Activated T-cell treated with anti-CD3 and anti-CD28 coated beads for 24 hours (primary cell): ENCODE results near the gene SDHB.

ENCODE experiments used
- DNase-seq: peaks from one replicate; pipeline ENCODE4 v3.0.0-alpha.2; 2020; ENCODE audit warnings: low read depth

The SDHB gene

DNA sequence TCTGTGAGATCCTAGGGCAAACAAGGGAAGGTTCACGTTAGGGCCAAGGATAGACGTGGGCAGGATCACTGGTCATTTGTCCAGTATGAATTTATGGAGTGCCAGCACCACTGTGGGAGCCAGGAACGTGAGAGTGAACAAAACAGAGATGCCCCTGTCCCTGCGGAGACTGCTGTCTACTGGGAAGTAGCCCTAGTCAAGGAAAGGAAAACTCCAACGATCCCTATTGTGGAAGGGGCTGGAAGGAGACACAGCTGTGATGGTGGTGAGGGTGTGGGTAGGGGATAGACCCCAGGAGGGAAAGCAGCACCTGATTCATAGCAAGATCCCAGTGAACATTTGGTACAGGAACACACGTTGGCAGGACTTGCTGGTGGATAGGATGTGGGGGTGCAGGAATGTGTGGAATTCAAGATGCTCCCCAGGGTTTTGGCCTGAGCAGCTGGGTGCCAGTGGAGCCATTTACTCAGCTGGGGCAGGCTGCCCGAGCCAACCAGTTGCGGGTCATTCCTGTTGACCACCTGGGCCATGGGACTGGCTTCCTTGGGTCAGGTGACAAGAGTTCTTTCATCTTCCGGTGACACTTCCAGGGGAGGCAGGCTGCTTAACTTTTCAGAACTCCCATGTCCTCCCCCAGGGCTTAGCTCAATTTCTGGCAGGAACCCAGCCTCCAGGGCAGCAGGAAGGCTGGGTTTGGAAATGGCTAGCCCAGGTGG lies 40.9 kb downstream of the SDHB start:
- DNase-seq, result no peak

DNA sequence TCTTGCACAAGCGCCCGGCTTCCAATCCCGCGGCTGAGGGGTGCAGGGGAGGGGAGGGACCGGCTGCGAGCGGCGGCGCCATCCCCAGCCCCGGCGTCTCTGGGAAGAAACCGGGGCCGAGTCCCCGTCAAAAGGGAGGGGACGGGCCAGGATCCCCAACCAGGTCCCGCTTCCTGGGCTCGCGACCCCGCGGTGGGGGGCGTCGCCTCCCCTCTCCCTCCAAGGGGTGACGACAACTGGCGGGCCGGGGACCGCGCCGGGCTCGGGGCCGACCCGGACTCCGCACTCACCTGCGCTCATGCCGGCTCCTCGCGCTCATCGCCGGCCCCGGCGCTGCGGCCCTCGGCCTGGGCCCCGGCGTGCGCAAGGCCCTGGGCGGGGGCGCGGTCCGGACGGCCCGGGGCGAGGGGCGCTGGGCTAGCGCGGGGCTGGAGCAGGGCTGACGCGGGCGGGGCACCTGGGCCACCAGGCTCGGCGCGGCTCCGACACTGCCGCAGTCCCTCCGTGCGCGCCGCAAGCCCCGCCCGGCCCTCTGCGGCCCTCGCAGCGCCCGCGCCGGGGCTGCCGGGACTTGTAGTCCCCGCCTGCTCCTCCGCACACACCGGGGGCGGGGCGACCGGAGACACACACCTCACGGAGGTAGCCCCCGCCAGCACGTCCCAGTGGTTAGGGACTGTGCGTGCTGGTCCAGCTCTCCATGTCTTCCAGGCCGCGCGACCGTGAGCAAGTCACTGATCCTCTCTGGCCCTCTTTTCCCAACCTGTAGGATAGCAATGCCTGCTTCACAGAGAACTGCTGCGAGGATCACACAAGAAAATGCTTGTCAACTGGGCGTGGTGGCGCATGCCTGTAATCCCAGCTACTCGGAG lies 42.2 kb downstream of the SDHB start, which contains the start of gene ATP13A2:
TSS of gene ATP13A2 (minus strand) at position 490 of the 869 bp plus-strand sequence. CDS start at position 300, 190 bp downstream.
- peak; percentile 70 for DNase-seq

DNA sequence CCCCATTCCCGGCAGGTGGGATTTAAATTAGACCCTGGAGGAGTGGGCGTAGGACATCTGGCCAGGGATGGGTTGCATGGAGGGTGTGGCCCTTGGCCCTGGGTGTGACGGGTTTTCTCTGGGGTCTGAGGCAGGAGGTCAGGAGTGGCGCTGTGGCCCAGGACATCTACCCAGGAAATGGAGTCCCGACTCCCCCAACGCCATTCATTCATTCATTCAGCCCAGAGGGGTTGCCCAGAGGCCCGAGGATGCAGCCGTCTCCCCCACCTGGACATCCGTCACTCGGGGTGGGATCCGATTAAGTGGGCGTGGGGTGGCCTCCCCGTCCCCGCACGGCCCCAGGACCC lies 42.8 kb downstream of the SDHB start:
- no peak for DNase-seq

DNA sequence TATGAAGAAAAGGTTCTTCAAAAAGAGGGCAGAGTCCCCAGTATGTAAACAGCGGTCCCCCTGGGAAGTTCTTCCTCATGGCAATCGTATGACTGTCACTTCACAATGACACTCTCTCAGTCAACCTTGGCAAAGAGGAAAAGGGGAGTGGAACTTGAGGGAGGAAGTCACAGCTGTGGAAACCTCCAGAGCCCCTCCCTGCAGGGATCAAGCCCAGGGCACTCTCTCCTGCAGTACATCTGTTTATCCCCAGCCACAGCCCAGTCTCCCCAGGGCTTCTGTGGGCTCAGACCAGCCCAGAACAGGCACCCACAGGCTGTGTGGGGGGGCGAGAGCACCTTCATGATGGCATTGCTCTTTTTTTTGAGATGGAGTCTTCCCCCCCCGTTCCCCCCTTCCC lies 44.1 kb downstream of the SDHB start:
- no peak for DNase-seq

DNA sequence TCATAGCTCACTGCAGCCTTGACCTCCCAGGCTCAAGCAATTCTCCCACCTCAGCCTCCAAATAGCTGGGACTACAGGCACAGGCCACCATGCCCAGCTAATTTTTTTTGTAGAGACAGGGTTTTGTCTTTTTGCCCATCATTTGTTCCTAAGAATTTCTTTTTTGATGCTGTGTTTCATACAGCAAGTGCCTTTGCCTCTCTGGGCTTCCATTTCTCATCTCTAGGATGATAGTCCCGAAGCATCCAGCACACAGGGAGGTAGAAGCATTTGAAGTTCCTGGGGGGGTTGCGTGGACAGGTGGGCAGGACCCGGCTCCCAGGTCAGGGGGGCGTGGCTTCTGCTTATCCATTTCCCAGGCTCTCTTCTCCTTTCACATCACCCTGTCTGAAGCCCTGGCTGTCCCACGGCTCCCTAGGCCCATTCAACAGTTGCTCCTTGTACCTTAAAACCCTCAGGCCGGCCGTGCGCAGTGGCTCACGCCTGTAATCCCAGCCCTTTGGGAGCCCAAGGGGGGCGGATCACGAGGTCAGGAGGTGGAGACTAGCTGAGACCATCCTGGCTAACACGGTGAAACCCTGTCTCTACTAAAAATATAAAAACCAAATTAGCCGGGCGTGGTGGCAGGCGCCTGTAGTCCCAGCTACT lies 45.5 kb downstream of the SDHB start:
- no peak for DNase-seq

DNA sequence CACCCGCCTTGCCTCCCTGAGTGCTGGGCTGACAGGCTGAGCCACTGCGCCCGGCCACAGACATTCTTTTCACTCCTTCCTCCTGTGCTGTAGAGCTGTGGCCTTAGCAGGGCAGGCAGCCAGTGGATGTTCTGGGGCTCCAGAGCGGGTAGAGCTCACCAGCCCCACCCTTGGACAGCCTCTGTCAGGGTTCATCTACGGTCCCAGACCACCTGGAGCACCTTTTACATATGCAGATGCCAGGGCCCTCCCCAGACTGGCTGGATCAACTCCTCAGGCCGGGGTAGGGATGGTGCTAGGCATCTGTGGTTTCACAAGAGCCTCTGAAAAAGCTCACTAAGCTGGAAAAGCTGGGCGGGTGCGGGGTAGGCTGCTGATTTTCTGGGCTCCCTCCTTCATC lies 46.7 kb downstream of the SDHB start:
- DNase-seq, result no peak

DNA sequence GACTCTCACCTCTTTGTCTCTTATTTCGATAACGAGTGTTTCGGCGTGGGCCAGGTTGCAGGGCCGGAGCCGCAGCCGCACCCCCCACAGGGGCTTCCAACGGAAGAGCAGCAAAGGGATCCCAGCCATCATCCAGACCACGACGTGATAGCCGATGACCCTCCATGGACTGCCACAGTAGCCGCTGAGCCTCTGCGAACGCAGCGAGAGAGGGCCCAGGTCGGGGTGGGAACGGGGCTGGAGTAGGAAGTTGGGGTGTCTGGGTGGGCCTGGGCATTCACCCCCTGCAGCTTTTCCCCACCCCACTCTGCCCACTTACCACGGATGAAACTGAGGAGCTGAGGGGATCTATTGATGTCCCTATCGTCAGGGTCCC lies 48.5 kb downstream of the SDHB start:
- no peak for DNase-seq

DNA sequence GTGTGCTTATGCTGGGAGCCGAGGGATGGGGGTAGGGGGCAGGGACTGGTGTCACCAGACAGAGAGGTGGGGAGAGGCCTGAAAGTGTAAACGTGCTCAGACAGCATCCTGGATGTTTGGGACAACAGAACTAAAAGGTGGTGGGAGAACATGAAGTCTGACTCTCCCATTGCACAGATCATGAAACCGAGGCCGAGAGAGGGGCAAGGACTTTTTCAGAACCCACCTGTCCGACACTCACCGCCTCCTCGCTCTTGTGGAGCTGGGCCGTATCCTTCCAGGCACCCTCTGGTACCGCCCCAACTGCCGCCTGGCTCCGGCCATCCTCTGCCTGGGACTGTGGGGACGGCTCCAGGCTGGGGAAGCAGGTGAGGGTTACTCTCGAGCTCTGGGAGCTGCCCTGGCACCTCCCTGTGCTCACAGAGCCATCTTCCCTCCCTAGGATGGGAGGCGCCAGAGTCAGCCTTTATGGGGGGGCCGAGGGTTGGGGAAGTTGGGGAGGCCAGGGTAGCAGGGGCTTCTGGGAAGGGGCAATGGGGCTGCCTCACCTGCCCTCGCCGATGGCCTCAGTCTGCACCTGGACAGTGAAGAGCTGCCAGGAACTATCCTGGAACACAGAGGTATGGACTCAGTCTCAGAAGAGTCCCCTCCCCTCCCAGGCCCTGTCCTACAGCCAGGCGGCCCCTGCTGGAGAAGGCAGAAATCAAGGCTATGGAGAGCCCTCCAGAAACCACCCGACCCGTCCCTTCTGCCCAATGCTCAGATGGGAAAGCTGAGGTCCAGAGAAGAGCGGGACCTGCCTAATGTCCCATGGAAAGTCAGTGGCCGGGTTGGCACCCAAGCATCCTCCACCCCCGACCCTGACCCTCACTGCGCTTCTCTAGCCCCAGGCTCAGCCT lies 49.1 kb downstream of the SDHB start:
- DNase-seq, result no peak

DNA sequence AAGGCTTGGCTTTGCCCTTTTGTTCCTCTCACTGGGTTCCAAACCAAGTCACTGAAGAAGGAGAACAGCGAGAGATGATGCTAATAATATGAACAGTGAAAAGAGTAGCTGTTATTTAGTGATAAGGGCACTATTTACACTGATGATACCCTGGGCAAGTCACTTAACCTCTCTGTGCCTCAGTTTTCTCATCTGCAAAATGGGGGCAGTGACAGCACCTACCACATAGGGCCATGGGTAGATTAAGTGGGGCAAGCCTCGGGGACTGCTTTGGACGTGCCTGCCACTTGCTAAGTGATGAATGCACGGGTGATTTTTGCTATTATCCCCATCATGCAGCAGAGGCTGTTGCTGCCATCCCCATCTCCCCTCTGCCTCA lies 51.3 kb downstream of the SDHB start:
- DNase-seq, result no peak

DNA sequence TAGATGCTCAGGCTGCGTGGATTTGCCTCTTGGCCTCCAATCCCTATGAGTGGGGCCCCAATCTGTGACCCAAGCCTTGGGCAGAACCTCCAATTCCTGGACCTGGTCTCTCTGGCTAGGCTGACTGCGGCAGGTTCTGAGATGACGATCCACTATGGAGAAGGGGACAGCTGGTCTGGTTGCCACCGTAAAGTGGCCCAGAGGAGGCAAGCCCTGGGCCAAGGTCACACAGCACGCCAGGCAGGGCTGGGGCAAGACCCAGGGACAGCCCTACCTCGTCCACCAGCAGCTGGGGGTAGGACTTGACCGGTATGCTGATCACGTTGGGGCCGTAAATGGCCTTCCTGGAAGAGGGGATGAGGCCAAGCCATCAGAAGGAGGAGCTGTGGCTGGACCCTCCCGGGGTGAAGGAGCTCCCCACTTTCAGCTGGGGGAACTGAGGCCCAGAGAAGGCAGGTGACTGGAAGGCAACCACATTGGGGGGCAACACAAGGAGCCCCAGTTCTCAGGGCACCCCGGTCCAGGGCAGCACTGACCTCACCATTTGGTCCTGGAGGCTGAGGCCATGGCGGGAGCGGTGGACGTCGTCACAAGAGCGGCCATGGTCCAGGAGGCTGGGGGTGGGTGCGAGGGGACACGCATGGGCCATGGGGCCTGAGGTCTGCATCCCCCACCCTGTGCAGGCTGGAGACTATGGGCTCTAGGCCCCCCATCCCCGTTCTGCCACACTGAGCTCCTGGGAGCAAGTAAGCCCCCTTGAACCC lies 51.9 kb downstream of the SDHB start:
- DNase-seq, result no peak

DNA sequence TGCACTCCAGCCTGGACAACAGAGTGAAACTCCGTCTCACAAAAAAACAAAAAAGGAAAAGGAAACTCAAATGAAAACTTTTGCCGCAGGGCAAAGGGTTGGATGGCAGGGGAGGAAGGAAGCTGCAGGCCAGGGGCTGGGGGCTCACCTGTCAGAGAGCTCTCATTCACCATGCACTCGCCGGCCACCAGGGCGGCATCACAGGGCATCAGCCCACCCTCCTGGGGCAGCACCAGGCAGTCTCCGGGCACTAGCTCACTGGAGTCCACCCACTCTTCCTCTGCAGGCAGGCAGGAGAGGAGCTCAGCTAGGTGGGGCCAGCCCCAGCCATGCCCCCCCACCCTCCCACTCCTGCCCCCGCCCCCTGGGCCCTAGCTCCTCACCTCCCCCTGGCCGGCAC lies 54.0 kb downstream of the SDHB start:
- no peak for DNase-seq

DNA sequence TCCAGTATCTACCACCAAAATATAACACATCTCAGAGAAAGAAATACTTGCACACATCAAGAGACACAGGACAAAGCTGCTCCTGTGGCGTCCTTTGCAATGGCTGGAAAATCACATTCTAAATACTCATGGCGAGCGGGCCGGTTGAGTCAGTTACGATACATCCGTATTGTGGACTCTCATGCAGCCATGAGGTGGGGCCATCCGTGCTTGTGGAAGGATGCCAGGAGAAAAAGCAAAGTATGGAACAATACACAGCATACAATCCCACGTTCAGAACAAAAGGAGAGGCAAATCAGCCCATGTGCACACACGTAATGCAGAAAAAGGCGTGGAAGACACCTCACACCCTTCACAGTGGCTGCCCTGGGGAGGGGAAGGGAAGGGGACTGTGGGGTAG lies 55.2 kb downstream of the SDHB start:
- DNase-seq, result no peak

DNA sequence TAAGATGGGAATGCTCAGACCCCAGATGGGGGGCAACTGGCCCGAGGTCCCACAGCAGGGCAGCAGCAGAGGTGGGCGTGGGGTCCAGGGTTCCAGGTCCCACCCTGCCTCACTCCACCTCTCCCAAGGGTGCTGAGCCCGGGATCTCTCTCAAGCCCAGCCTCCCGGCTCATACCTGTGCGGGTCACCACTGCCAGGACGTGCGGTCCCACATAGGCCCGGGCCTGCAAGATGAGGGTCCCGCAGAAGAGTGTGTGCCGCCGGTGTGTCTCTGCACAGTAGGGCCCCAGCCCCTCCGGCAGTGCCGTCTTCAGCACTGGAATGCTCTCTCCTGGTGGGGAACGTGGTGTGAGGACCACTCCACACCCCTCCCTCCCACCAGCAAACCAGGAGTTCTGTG lies 57.0 kb downstream of the SDHB start:
- DNase-seq, result no peak

DNA sequence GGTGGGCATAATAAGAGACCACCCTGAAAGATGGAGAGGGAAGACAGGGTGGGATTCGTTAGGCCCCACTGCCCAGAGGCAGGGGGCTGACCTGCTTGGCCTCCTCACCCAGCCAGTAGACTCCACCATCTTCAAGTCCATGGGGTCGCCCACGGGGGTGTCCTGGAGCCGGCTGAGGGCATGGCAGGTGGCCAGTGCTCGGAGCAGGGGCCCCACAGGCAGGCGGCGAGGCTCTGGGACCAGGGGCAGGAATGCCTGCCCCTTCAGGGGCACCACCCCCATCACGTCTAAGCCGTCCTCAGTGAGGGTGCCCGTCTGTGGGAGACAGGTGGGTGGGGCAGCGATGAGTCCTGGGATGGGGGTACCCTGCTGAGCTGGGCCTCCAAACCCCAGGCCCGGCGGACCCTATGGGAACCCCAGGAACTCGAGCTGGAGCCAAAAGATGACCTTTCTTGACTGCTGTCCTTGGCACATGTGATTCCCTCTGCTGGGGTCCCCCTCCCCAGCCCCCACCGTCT lies 60.3 kb downstream of the SDHB start:
- no peak for DNase-seq

DNA sequence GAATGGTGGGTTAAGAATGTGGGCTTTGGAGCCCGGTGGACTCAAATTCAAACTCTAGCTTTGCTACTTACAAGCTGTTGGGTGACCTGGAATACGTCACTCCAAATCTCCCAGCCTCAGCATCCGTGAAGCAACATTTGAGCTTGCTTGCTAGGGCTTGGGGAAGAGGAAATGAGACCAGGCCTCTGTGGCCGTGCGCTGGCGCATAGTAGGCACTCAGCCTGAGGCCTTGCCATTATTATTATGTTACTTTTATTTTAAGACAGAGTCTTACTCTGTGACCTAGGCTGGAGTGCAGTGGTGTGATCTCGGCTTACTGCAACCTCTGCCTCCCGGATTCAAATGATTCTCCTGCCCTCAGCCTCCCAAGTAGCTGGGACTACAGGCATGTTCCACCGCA lies 61.2 kb downstream of the SDHB start:
- DNase-seq, result no peak

DNA sequence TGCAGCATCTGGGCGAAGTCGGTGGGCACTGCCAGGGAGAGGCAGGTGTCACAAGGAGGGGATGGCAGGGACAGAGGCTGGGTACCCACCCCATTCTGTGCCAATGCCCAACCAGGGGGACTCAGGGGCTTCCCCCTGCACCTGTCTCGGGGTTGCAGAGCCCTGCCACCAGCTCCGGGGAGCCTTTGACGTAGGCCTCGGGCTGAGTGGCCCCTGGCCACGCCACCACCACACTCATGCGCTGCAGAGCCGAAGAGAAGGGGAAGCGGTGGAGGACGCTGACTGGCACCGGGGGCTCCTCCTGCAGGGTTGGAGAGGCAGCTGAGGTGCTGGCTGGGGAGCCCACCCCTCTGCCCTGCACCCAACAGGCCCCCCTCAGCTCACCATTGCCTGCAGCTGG lies 61.7 kb downstream of the SDHB start:
- no peak for DNase-seq

DNA sequence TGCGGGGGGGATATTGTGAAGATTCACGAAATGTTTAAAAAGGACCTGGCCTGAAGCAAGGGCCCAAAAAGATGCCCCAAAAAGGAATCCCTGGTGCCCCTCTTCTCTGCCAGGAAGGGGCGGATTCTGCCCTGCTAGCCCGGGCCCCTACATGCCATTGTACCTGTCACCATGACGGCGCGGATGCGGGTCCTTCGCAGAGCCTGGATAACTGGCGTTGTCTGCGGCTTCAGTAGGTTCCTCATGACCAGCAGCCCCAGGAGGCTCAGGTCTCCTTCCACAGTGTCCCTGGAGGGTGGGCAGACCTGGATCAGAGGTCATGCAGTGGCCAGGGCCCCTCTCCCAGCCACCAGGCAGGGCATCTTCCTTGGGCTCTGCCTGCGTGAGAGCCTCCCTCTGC lies 62.3 kb downstream of the SDHB start:
- DNase-seq, result no peak

DNA sequence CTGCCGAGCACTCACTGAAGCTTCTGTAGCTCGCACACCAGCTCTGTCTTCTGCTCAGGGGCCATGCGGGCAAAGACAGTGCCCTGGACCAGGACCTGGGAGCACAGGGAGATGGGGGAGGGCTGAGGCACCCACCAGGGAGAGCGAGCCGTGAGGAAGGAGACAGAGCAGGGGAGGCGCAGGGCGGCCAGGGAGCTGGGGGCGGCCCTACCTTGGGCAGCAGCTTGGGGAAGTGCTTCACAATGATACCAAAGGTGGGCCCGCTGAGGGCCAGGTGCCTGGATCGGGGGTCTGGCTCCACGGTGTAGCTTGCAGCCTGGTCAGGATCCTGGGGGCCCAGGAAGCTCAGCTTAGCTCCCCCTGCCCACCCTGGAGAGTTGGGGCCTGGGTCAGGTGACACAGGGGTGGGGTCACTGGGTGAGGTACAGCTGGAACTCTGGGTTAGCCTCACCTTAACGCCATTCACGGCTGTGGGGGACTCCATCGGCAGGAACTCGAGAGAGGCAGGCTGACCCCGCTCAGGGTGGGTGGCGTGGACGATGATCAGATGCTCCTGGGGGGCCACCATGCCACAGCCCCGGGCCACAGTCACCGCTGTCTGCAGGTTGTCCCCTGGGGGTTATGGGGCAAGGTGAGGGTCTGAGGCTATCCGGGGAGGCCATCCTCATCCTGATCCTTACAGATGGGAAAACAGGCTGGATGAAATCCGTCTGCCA lies 64.0 kb downstream of the SDHB start:
- DNase-seq, result no peak

DNA sequence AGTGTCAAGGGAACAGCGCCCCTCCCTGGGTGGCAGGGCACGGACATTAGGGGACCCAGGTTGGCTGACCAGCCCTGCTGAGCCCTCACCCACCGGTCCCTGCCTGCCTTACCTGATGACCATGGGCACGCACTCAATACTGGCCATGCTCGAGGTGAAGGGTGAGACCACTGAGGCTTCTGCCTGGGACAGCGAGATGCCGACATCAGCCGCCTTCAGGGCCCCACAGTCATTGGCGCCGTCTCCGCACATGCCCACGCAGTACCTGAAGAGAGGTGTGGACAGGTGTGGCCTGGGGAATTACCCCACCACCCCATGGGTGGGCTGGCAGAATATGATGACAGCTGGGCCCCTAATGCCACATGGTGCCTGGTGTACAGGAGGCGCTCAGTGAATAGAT lies 65.6 kb downstream of the SDHB start:
- no peak for DNase-seq

DNA sequence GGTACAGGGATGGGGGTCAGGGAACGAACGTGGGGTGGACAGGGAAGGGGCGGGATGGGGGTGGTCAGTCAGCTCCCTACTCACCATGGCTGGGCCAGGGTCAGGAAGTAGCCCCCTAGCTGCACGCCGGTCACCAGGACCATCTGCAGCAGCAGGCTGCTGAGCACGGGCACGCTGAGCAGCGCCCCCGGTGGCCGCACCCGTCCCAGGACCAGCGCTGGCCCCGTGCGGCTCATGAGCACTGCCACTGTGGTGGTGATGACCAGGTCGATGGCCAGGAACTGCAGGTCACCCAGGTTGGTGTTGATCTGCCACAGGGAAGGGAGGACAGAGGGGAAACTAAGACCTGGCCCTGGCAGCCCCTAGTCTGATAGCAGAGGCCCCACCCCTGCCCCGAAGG lies 66.9 kb downstream of the SDHB start:
- DNase-seq, result no peak

DNA sequence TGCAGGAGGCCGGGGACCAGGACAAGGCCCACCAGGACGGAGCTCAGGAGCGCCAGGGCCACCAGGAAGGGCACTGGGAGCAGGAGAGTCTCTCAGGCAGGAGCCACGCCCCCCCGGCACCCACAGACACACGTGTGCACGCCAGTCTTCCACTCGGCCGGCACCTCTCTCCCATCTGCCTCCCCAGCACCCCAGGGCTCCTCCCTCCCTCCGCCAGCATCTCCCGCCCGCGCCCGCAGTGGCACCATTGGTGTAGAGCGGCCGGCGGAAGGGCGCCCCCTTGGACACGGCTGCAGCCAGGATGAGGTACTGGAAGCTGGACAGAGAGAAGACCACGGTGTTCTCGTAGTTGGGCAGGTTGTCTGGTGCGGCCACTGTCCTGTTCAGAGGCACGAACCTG lies 67.3 kb downstream of the SDHB start:
- DNase-seq, result no peak
